GM18526 (cell line): Measurements from ENCODE around the gene FGF7.

ENCODE experiments used
- POLR2A ChIP-seq: IDR thresholded peaks from 3 replicates; pipeline ENCODE4 v1.6.1; 2011; ENCODE audit not compliant: insufficient read length; ENCODE audit errors: extremely low read depth

The FGF7 gene

DNA sequence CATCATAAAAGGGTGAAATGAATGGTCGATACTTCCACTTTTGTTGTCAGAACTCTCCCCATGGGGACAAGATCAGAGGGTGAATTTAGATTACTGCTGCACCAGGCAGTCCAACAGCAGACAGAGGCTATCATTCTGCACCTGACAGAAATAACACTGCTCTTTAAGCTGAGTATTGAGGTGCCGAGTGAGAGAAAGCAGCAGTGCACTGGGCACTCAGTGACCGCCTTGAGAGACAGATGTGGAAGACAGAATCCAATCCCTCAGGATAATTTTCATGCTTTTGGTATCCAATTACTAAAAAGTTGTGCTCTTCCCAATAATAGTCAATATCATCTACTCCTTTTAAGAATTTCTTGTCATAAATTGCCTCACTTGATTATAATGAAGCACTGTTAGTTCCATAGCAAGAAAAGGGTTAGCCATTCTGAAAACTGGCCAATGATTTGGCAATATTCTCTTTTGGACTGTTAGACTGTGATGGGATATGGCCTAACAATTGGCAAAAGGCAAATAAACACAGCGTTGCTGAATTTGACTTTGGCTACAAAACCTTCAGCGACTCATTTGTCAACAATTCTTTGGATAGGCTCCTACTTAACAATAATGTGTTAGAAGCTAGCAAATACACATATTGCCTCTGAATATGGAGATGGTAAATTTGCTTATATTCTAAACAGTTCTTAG, 5.5 kb downstream of the FGF7 start:
- TF ChIP-seq POLR2A = no peak

DNA sequence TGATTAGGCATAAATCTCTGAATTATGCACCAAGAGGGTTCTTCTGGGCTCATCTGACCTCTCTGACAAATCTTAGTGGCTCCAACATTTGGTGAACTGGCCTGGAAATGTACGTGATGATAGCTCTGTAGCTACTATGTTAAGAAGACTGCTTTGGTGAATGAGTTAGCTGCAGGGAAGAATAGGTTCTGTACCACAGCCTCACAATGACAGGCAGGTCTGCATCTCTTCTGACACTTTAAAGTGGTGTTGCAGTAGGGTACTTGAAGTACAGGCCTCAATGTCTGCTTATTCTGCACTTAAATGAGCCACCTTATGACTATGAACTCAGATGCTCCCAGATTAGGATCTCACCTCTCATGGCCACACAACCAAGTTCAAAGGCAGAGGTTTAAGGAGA, 7.0 kb downstream of the FGF7 start:
- TF ChIP-seq POLR2A = no peak

DNA sequence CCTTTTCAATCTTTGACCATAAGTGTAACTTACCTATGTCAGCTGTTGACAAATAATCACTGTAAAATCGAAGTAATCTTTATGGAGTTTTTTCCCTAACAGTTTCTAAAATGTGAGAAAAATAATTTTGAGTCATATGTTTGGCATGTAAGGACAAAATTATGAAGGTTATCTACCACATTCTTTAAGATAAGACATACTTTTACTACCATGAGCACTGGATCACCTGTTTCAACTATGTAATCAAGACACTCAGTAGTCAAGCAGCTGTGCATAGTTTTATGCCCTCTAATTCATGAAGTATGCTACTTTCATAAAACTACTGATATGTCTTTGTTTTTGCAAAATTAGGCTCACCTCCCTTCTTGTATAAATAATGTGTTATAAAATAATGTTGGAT, 12.1 kb downstream of the FGF7 start:
- TF ChIP-seq POLR2A = no peak

DNA sequence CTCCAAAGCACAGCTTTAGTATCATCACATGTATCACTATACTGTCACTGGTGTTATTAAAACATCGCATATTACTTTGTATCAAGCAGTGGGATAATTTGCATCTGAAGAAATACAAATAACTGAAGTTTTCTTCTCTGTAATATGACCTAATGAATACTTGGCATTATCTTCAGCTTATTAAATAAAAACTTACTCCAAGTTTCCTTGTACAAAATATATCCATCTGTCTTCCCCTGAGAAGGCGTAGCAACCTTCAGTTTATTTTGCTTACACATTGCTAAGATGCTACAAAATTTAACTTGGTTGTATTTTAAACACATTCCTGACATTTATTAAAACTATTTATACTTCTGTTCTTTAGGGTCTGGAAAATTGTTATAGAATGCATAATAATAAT, 13.7 kb downstream of the FGF7 start:
- TF ChIP-seq POLR2A = no peak

DNA sequence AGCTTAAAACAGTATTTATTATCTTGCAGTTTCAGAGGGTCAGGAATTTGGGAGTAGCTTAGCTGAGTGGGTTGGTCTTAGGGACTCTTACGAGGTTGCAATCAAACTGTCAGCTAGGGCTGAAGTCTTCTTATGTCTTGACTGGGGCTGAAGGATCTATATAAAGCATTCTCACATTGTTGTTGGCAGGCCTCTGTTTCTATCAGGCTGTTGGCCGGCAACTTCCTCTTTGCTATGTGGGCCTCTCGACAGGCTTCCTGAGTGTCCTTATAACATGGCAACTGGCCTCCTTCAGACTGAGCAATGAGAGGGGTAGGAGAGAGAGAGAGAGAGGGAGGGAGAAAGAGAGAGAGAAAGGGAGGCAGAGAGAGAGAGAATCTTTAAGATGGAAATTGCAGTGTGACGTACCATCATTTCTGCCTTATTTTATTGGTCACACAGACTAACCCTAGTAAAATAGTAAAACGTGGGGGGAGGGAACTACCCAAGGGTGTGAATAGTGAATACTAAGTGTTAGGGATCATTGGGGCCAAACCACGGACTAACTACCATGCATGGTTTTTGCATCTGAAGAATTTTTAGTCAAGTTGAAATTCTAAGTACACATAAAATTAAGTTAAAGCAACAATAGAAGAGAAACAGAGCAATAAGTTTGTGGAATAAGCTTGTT, 16.1 kb downstream of the FGF7 start:
- no peak for TF ChIP-seq POLR2A

DNA sequence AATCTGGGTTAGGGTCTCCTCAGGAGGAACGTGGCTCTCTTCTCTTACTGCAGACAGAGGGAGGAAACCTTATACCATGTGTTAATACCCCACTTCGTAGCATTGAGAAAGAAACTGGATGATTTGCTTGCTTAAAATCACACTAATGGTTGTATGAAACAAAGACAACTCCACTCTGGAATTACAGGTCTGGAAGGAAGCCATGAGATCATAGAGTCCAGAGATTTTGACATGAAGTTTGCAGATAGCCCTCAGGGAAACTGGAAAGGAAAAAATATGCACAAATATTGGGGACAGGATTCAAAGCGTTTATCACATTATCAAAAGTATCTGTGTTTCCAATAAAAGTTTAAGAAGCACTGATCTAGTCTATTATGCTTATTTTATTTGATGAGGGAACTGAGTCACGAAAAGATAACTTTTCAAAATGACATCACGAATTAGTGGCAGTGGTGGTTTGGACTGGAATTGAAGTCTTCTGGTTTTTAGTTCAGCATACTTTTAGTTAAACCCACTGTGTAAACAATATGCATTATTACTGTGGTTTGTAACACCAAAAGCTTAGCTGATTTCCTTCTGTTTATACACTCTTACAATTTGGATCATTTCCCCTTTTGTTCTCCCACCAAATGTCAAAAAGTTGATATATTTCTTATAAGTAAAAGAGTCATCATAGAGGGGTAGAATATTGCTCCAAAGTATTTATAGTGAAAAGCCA, 16.8 kb downstream of the FGF7 start:
- no peak for TF ChIP-seq POLR2A

DNA sequence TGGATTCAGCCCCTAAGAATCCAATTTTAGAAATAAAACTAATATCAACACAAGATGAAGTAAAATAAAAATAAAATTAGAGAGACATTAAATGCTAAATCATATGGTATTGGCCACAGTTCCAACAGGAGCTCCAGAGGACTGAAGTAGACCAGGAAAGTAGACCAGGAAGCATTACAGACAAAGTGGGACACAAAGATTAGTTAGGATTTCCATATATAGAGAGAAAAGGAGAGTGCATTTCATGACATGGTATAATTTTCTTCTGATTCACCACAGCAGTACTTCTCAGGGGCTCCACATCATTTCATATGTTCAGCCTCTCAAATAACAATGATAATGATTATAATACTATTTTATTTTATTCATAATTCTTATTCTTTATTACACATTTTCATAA, 18.3 kb downstream of the FGF7 start:
- TF ChIP-seq POLR2A = no peak

DNA sequence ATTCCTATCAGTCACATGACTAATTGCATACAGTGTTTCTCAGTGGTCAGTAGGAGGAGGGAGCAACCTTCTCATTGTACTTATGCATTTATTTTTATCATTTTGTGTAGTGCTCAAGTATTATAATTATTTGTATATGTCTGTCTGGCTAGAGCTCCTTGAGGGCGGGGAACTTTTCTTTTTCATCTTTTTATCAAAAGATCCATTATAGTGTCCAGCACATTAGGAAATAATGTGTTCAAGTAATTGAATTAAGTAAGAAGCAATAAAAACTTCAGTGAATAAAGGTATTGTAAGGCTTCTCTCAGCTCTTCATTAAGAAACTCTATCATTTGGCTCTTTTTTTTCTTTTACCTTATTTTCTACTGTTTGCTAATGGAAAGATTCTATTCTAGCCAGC, 18.8 kb downstream of the FGF7 start:
- no peak for TF ChIP-seq POLR2A

DNA sequence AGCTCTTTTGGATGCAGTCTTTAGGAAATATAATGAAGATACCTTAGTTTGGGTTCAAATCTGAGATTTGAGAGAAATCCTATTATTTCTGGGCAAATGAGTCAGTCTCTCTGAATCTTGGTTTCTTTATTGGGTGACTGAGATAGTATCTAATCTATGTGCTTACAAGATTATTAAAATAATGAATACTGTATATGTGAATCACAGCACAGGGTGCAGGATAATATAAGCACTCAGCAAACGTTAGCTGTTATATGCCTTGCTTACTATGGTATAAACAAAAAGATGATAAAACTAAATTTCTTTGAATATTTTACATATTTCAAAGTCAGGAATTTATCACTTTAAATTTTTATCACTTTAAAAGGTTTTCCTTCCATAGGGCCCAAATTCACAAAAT, 29.6 kb downstream of the FGF7 start:
- TF ChIP-seq POLR2A = no peak

DNA sequence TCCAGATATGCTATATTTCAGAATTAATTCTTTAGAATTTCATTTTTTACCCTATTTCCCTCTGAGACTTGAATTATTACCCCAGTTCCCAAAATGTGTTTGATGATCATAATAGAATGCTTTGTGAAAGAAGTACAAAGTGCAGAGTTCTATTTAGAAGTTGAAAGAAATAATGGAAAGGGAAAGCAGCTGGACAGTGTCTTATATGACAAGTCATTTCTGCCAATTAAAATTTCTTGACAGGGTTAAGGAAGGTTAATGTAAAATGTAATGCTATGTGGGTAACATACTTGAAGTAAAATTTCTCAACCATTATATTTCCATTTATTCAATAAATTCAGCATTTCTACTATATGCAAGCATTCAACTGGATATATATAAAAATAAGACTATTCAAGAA, 33.1 kb downstream of the FGF7 start:
- no peak for TF ChIP-seq POLR2A

DNA sequence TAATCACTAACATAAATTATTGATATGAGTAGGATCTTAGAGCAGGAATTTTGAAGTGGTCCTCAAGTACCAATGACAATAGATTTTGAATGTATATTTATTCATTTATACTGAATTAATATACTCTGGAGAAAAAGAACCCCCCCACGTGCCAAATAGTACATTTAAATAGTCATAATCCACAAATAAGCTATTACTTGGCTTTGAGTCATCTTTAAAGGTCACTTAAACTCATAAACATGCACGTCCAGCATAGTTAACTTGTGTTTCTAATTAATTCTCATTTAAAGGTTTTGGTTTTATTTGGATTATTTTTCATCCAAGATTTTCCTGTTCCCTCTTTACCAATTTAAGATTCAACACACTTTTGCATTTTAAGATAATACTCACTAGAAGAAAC, 35.1 kb downstream of the FGF7 start:
- no peak for TF ChIP-seq POLR2A

DNA sequence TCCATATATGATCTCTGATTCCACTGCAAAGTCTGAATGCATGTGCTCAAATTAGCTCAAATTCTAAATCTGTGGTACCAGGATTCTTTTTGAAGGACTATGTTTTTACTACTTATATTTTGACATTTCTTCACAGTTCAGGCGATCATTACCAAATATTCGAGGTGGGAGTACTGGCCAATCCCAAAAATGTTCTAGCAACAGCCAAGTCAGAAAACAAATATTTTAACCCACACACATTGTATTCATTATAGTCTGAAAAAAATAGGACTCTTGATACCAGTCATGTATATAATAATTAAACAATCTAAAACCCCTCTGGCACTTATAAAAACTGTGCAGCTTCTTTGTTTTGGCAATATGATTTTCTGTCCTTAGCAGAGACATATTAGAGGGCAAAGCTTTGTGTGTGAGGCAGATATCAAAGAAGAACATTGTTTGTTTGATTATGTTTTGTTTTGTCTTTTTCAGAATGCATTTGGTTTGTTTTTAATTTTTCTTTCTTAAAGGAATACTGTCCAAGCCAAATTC, 37.4 kb downstream of the FGF7 start:
- no peak for TF ChIP-seq POLR2A

DNA sequence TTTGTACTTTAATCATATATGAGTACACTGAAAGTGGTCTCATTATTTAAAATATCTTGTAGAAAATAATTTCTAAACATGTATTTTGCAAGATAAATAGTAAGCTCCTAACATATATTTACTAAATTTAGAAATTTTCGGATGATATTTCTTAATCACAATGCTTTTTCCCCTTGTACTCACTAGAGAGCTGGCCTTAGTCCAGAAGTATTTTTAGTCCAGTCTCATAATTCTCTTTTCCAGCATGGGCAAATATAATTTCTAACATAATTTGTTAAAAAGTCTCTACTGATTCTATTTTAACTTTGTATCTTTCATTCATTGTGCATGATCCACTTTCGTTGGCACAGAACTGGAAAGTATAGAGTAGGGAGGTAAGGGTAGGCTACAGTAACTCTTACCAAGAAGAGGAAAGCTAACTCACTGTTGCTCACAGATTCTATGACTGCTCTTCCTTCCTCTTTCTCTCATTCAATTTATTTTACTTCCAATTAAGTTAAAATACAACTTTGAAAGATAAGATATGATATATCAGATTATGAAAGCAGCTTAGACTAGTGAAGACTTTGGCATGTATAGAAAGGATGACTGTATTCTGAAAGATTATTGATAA, 39.3 kb downstream of the FGF7 start:
- TF ChIP-seq POLR2A = no peak

DNA sequence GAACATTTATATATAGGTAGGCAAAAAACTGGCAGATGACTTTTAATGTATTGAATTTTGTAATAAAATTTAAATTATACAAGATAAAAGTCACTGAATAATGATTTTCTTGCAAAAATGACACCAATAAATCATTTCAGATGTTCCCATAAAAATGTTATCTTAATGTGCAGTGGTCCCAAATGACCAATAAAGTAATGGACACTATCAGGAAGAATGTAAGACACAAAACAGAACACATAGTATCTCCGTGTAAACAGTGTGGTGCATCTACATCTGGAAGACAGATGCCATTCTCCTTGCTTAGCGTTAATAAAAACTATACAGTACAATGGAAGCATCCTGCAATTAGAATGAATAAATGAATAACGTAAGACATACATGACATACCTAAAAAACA, 41.5 kb downstream of the FGF7 start:
- no peak for TF ChIP-seq POLR2A

DNA sequence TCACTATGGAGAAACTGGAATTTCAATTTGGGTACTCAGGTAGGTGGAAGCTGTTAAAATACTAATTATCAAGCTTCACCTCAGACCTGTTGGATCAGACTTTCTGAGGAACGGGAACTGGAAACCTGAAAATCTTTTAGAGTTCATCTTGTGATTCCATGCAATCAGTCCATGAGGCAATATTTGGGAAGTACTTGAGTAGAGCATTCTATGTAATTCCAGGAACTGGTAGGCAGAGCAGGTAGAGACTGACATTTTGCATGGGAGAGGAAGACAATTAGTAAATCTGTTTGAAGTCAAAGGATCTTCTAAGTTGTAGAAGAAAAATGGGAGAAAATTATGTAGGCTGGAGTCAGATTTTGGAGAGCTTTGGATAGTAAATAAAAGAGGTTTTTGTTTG, 43.1 kb downstream of the FGF7 start:
- TF ChIP-seq POLR2A = no peak

DNA sequence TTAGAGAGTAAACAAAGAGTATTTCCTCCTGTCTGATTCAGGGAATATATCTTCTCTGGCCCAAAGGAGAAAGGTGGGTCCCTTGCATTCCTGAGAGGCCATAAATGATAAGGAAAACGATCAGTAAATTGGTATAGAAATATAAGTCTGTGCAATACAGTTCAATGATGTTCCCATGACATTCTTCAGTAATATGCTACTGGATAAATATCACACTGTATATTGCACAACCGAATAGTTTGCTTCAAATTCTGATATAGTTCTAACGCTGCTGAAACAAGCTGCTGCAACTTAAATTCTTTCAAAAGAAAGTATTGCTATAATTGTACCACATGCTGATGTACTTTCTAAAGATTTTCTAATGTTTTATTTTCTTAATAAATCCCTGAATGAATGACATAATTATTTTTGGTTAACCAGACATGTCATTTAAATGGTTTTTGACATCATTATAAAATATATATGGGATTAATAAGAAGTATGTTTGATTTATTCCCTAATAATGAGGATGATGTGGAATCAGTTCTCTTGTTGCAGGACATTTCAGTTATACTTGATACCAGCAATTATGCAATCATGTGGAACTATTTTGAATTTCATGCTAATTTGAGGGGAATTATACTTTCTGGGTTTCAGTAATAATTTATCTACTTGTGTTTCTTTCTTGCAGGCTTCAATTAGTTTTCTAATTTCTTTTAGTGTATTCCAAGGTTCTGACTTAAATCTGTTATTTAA, 44.9 kb downstream of the FGF7 start:
- TF ChIP-seq POLR2A = no peak

DNA sequence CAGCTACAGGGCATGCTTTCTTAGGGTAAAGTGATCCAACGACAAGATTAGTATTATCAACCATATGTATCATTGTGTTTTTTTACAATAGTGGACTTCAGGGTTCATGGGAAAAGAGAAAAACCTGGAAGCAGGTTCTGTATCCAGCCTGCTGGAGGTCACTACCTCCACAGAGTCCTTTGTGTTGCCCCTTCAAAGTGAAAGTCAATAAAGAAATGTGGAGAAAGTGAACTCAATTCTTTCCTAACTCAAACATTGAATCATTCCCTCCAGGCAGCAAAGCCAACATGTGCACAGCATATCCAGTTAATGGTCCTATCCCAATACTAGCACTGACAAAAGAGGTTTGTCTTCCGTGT, 45.4 kb downstream of the FGF7 start:
- TF ChIP-seq POLR2A = no peak
